Mesodermal cell (in vitro differentiated cells): ENCODE data around the gene NRXN2.

Experiments
- H3K27ac ChIP-seq: 2 replicates; pipeline ENCODE4 v1.7.0; 2013; ENCODE audit warnings: mild to moderate bottlenecking, low read depth, low read length, moderate library complexity; ENCODE audit not compliant: severe bottlenecking
- H3K36me3 ChIP-seq: 2 replicates; pipeline ENCODE4 v1.7.1; 2013; ENCODE audit warnings: mild to moderate bottlenecking, low read length, moderate library complexity; ENCODE audit not compliant: control insufficient read depth, insufficient read depth
- H3K4me1 ChIP-seq: one replicate; pipeline ENCODE4 v1.7.1; 2013; ENCODE audit warnings: mild to moderate bottlenecking, low read length; ENCODE audit not compliant: insufficient read depth, control insufficient read depth, poor library complexity, severe bottlenecking
- H3K4me3 ChIP-seq: 2 replicates; pipeline ENCODE4 v1.7.0; 2013; ENCODE audit warnings: low read length, control low read depth, mild to moderate bottlenecking; ENCODE audit not compliant: insufficient read depth, poor library complexity, severe bottlenecking; ENCODE audit errors: extremely low read depth
- H3K9me3 ChIP-seq: 2 replicates; pipeline ENCODE4 v1.7.1; 2013; ENCODE audit warnings: mild to moderate bottlenecking, low read length, moderate library complexity; ENCODE audit not compliant: control insufficient read depth
- WGBS, 2 experiments: methylation state at CpG; one replicate each; pipeline ENCODE4 v1.1.5; 2013; ENCODE audit warnings: missing lambda C conversion rate in 2 of 2; ENCODE audit not compliant: insufficient coverage in 2 of 2; 5-methylcytosine and 5-hydroxymethylcytosine counted together

The NRXN2 gene

DNA sequence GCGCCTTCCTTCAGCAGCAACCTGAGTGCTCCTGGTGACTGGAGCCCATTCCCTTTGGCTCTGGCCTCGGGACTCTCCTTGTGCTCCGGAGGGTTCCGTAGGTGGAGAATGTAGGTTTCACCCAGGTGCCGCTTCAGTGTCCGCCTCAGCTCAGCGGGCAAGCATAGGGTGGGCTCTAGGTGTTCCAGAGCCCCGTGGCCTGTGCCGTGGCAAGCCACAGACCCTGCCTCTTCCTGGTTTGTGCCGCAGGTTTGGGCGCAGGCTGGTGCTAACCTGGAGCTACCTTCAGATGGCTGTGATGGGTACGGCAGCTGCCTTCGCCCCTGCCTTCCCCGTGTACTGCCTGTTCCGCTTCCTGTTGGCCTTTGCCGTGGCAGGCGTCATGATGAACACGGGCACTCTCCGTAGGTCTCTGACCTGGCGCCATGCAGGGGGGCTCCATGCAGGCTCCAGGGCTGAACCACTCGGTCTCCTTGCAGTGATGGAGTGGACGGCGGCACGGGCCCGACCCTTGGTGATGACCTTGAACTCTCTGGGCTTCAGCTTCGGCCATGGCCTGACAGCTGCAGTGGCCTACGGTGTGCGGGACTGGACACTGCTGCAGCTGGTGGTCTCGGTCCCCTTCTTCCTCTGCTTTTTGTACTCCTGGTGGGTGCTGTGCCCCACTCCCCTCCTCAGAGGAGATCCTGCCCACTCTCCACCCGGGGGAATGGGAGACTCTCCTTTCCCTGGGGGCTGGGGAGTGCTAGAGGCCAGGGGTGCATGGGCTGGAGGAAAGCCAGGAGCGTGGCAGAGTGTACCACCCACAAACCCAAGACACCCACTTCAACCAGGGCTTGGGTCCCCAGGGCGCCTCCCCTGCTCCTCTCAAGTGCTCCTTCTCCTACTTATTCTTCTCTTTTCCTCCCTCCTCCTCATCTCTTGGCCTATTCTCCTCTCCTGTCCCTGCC, 129.6 kb downstream of the NRXN2 start:
- 87 to 89% methylated on average over 28 to 29 of the region's 32 CpGs for WGBS, 2 experiments

GRCh38 chr11:64592656-64593055, 130.3 kb downstream of the NRXN2 start:
- 84 to 95% methylated on average over 6 to 7 of the region's 9 CpGs for WGBS, 2 experiments
- H3K4me1 ChIP-seq: no peaks in the 10 kb centered on the region
- H3K27ac ChIP-seq: no peak overlapping the region
- H3K36me3 ChIP-seq: no peaks in the 10 kb centered on the region
- no peak overlapping the region for H3K4me3 ChIP-seq
- H3K9me3 ChIP-seq: no peaks in the 10 kb centered on the region

More for the DNA sequence above, 129.6 kb downstream of the NRXN2 start:
- Histone ChIP-seq H3K4me3 (no peak overlapping the region), H3K4me1 (no peaks in the 10 kb centered on the region), H3K9me3 (no peaks in the 10 kb centered on the region), H3K27ac (no peak overlapping the region), H3K36me3 (no peaks in the 10 kb centered on the region)

DNA sequence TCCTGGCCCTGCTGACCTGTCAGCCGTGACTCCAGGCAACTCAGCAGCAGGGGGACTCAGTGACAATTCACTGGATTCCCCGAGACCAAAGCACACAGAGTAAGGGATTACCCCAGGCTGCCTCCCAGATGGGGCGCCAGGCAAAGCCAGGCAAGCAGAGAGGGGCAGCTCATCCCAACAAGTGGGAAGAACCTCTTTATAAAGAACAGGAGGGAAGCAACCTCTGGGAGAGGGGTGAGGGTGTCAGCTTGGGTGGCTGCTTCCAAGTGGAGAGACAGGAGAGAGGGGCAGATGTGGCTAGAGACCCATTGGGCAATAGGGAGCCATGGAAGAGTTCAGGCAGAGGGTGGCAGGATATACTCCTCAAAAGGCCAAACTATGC, 130.8 kb downstream of the NRXN2 start:
- WGBS, 2 experiments: 84 to 96% methylated on average over 2 to 3 of the region's 3 CpGs
- Histone ChIP-seq H3K4me1 (no peaks in the 10 kb centered on the region), H3K4me3 (no peak overlapping the region), H3K9me3 (no peaks in the 10 kb centered on the region), H3K27ac (no peak overlapping the region), H3K36me3 (no peaks in the 10 kb centered on the region)

GRCh38 chr11:64591257-64592233, 131.5 kb downstream of the NRXN2 start:
- H3K4me3 ChIP-seq: no peak overlapping the region
- H3K9me3 ChIP-seq: no peaks in the 10 kb centered on the region
- WGBS, 2 experiments: 89 to 91% methylated on average over 33 to 36 of the region's 36 CpGs
- no peak overlapping the region for H3K27ac ChIP-seq
- H3K36me3 ChIP-seq: no peaks in the 10 kb centered on the region
- no peaks in the 10 kb centered on the region for H3K4me1 ChIP-seq

GRCh38 chr11:64590763-64591221, 132.2 kb downstream of the NRXN2 start, which contains the start of gene SLC22A12:
TSS of gene SLC22A12 (plus strand) at chr11:64591220. CDS start at chr11:64591557, 337 bp downstream.
- no peaks in the 10 kb centered on the region for H3K4me1 ChIP-seq
- H3K36me3 ChIP-seq: no peaks in the 10 kb centered on the region
- no peak within 1 kb of the TSS for H3K4me3 ChIP-seq
- H3K27ac ChIP-seq: no peak within 1 kb of the TSS
- no peaks in the 10 kb centered on the region for H3K9me3 ChIP-seq
- WGBS, 2 experiments: 86 to 88% methylated on average over 14 of the region's 14 CpGs

GRCh38 chr11:64588701-64589100, 134.3 kb downstream of the NRXN2 start:
- Histone ChIP-seq H3K4me3 (no peak overlapping the region), H3K36me3 (no peaks in the 10 kb centered on the region), H3K9me3 (no peaks in the 10 kb centered on the region), H3K27ac (no peak overlapping the region), H3K4me1 (peaks cover under 1% of the 10 kb centered on the region)
- WGBS, 2 experiments: no CpG with 5 or more reads among the region's 2 CpGs

DNA sequence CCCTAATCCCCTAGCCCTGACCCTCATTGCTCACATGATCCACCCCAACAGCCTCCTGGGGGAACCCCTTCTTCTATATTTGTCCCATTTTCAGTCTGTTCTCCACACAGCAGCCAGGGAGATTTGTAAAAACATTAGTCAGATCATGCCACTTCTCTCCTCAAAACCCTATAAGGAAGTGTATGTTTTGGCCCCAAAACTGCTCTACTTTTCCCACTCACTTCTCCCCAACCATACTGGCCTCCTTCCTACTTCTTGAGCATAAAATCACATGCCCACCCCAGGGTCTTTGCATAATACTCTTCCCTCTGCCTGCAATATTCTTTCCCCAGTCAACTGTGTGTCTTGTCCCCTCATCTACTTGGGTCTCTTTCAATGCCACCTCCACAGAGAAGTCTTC, 136.6 kb downstream of the NRXN2 start:
- Histone ChIP-seq H3K4me1 (peaks cover 7% of the 10 kb centered on the region), H3K27ac (no peak overlapping the region), H3K36me3 (no peaks in the 10 kb centered on the region), H3K4me3 (no peak overlapping the region), H3K9me3 (no peaks in the 10 kb centered on the region)

- WGBS, 2 experiments: 84 to 85% methylated on average over 7 to 8 of the region's 8 CpGs
- H3K4me1 ChIP-seq: peaks cover 7% of the 10 kb centered on the region
Measured at GRCh38 chr11:64585150-64585549, 137.8 kb downstream of the NRXN2 start.

GRCh38 chr11:64583296-64584262, 139.4 kb downstream of the NRXN2 start:
- Histone ChIP-seq H3K4me3 (no peak overlapping the region), H3K27ac (no peak overlapping the region), H3K36me3 (no peaks in the 10 kb centered on the region), H3K4me1 (peaks cover 7% of the 10 kb centered on the region), H3K9me3 (no peaks in the 10 kb centered on the region)
- WGBS, 2 experiments: 86% methylated on average over 24 to 28 of the region's 28 CpGs

More at GRCh38 chr11:64585150-64585549, 137.8 kb downstream of the NRXN2 start:
- Histone ChIP-seq H3K4me3 (no peak overlapping the region), H3K27ac (no peak overlapping the region), H3K9me3 (no peaks in the 10 kb centered on the region), H3K36me3 (no peaks in the 10 kb centered on the region)

DNA sequence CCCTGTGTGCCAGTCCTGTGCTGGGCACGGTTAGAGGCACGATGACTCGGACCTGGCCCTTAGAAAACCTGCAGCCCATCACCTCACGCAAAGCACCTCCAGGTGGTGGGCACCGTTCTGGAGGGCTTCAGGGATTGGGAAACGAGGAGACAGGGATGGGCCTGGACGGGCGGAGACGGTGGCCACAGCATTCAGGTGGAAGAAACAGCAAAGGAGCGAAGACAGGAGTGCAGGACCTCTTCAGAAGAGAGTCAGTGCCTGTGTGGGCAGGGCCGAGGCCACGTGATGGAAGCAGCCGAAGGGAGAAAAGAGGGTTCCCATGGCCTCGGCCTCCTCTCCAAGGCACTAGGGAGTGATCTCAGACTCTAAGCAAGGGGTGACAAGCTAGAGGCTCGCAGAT, 140.1 kb downstream of the NRXN2 start:
- H3K27ac ChIP-seq: no peak overlapping the region
- H3K36me3 ChIP-seq: no peaks in the 10 kb centered on the region
- no peak overlapping the region for H3K4me3 ChIP-seq
- H3K9me3 ChIP-seq: no peaks in the 10 kb centered on the region
- peaks cover 7% of the 10 kb centered on the region for H3K4me1 ChIP-seq
- WGBS, 2 experiments: 92 to 93% methylated on average over 15 of the region's 15 CpGs
